ENCODE data around the gene CDH13.

GRCh38 chr16:83704656-83705055 is 1077.9 kb downstream of the CDH13 start:
- TF ChIP-seq SIN3A (IDR thresholded peaks at IDR 0.05; ENCODE audit: borderline replicate concordance, insufficient read depth, low read length) (no peak), POLR2AphosphoS5 (IDR thresholded peaks at IDR 0.05; ENCODE audit: low read depth, low read length) (no peak)
- TF ChIP-seq, protein P1, sequence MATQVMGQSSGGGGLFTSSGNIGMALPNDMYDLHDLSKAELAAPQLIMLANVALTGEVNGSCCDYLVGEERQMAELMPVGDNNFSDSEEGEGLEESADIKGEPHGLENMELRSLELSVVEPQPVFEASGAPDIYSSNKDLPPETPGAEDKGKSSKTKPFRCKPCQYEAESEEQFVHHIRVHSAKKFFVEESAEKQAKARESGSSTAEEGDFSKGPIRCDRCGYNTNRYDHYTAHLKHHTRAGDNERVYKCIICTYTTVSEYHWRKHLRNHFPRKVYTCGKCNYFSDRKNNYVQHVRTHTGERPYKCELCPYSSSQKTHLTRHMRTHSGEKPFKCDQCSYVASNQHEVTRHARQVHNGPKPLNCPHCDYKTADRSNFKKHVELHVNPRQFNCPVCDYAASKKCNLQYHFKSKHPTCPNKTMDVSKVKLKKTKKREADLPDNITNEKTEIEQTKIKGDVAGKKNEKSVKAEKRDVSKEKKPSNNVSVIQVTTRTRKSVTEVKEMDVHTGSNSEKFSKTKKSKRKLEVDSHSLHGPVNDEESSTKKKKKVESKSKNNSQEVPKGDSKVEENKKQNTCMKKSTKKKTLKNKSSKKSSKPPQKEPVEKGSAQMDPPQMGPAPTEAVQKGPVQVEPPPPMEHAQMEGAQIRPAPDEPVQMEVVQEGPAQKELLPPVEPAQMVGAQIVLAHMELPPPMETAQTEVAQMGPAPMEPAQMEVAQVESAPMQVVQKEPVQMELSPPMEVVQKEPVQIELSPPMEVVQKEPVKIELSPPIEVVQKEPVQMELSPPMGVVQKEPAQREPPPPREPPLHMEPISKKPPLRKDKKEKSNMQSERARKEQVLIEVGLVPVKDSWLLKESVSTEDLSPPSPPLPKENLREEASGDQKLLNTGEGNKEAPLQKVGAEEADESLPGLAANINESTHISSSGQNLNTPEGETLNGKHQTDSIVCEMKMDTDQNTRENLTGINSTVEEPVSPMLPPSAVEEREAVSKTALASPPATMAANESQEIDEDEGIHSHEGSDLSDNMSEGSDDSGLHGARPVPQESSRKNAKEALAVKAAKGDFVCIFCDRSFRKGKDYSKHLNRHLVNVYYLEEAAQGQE (IDR thresholded peaks at IDR 0.05; ENCODE audit: insufficient read depth in 1 of 2, low read depth in 2 of 2, low read length in 2 of 2) = no peak
